IMR-90 (cell line): ENCODE data around the gene IFNG-AS1. TPM values are rescaled to one million over a fixed set of nuclear protein-coding genes. Genes with fewer than 3 reads are reported as not detected.

Source experiments
- ATAC-seq: fragments of 200-7000 bp; cut with Tn5 transposase; 2 replicates; pipeline ENCODE4 v1.9.1; 2020; ENCODE audit warnings: low read depth, mild to moderate bottlenecking, moderate library complexity
- BruUV-seq: library from RNA; stranded (reverse); fragments of 400-500 nt; replicated peaks from 2 replicates; lab custom pipeline; 2021; lab: Mats Ljungman, UMichigan
- CTCF ChIA-PET: fragments of 300-600 bp; formaldehyde crosslinking; extraction: SDS; loops from one replicate; lab custom pipeline; 2021; ENCODE audit warnings: antibody characterized with exemption; lab: Yijun Ruan, JAX
- POLR2A ChIA-PET: fragments of 300-600 bp; sonication (Branson Sonifier 250); formaldehyde crosslinking; loops from one replicate; lab custom pipeline; 2022; ENCODE audit warnings: antibody characterized with exemption; ENCODE audit not compliant: unreplicated experiment; lab: Charles Lee
- DNase-seq: peaks from one replicate; pipeline ENCODE4 v3.0.0; 2013
- H2AFZ ChIP-seq: replicated peaks from 2 replicates; pipeline ENCODE3; 2013; ENCODE audit warnings: low read length, mild to moderate bottlenecking; ENCODE audit not compliant: poor library complexity
- H2AK5ac ChIP-seq: 2 replicates; pipeline ENCODE4 v1.6.1; 2013; ENCODE audit warnings: low read depth, low read length, inconsistent platforms
- H2AK9ac ChIP-seq: replicated peaks from 2 replicates; pipeline ENCODE3; 2013; ENCODE audit warnings: mild to moderate bottlenecking, low read depth, low read length, moderate library complexity; ENCODE audit not compliant: poor library complexity
- H2BK120ac ChIP-seq: 2 replicates; pipeline ENCODE4 v1.6.1; 2013; ENCODE audit warnings: low read depth, low read length, inconsistent platforms
- H2BK15ac ChIP-seq: 3 replicates; pipeline ENCODE4 v1.6.1; 2013; ENCODE audit warnings: low read depth, low read length, inconsistent platforms
- H2BK20ac ChIP-seq: 2 replicates; pipeline ENCODE4 v1.6.1; 2013; ENCODE audit warnings: low read depth, mild to moderate bottlenecking, inconsistent platforms, low read length, moderate library complexity
- H2BK5ac ChIP-seq: 2 replicates; pipeline ENCODE4 v1.6.1; 2013; ENCODE audit warnings: mild to moderate bottlenecking, low read depth, low read length, inconsistent platforms; ENCODE audit not compliant: poor library complexity, severe bottlenecking
- H3K14ac ChIP-seq: replicated peaks from 2 replicates; pipeline ENCODE4 v1.6.1; 2013; ENCODE audit warnings: low read depth, low read length, inconsistent platforms
- H3K18ac ChIP-seq: 2 replicates; pipeline ENCODE4 v1.6.1; 2013; ENCODE audit warnings: low read depth, low read length, control low read depth
- H3K23ac ChIP-seq: 2 replicates; pipeline ENCODE4 v1.6.1; 2013; ENCODE audit warnings: low read depth, low read length, inconsistent platforms
- H3K27ac ChIP-seq: 2 replicates; pipeline ENCODE4 v1.5.1; 2013; ENCODE audit warnings: mild to moderate bottlenecking, control low read depth, low read length; ENCODE audit not compliant: insufficient read depth
- H3K27me3 ChIP-seq: 2 replicates; pipeline ENCODE4 v1.6.1; 2013; ENCODE audit warnings: low read length; ENCODE audit not compliant: control insufficient read depth, insufficient read depth
- H3K36me3 ChIP-seq: 2 replicates; pipeline ENCODE4 v1.6.1; 2013; ENCODE audit warnings: low read length, mixed read lengths; ENCODE audit not compliant: control insufficient read depth, insufficient read depth
- H3K4ac ChIP-seq: 2 replicates; pipeline ENCODE4 v1.6.1; 2013; ENCODE audit warnings: low read depth, low read length, inconsistent platforms
- H3K4me1 ChIP-seq: 2 replicates; pipeline ENCODE4 v1.6.1; 2013; ENCODE audit warnings: low read length, mixed read lengths; ENCODE audit not compliant: control insufficient read depth, insufficient read depth
- H3K4me2 ChIP-seq: 2 replicates; pipeline ENCODE4 v1.6.1; 2013; ENCODE audit warnings: low read depth, mild to moderate bottlenecking, control low read depth, low read length, moderate library complexity
- H3K4me3 ChIP-seq: 2 replicates; pipeline ENCODE4 v1.5.1; 2013; ENCODE audit warnings: low read depth, mild to moderate bottlenecking, control low read depth, low read length, moderate library complexity; ENCODE audit not compliant: insufficient read depth
- H3K56ac ChIP-seq: 2 replicates; pipeline ENCODE4 v1.6.1; 2013; ENCODE audit warnings: low read length, inconsistent platforms; ENCODE audit not compliant: insufficient read depth; ENCODE audit errors: extremely low read depth
- H3K79me1 ChIP-seq, 2 experiments: 2 replicates each; pipeline ENCODE4 v1.6.1; 2013; ENCODE audit warnings: low read length in 2 of 2, inconsistent platforms in 1 of 2, low read depth in 1 of 2
- H3K9ac ChIP-seq: 2 replicates; pipeline ENCODE4 v1.6.1; 2013; ENCODE audit warnings: low read depth, low read length, control low read depth
- H3K9me1 ChIP-seq: 2 replicates; pipeline ENCODE4 v1.6.1; 2013; ENCODE audit warnings: low read length, inconsistent platforms; ENCODE audit not compliant: insufficient read depth
- H3K9me3 ChIP-seq: 2 replicates; pipeline ENCODE4 v1.6.1; 2013; ENCODE audit warnings: low read length; ENCODE audit not compliant: control insufficient read depth, insufficient read depth
- H4K20me1 ChIP-seq: 2 replicates; pipeline ENCODE4 v1.6.1; 2013; ENCODE audit warnings: low read length, inconsistent platforms; ENCODE audit not compliant: insufficient read depth
- H4K5ac ChIP-seq: 2 replicates; pipeline ENCODE4 v1.6.1; 2013; ENCODE audit warnings: mild to moderate bottlenecking, low read depth, low read length, control low read depth
- H4K8ac ChIP-seq, 2 experiments: 2 replicates each; pipeline ENCODE4 v1.6.1; 2013; ENCODE audit warnings: low read depth in 2 of 2, low read length in 2 of 2, control low read depth in 1 of 2, inconsistent platforms in 1 of 2
- H4K91ac ChIP-seq: 2 replicates; pipeline ENCODE4 v1.6.1; 2013; ENCODE audit warnings: low read depth, low read length, inconsistent platforms; ENCODE audit not compliant: insufficient read depth
- BHLHE40 ChIP-seq: fragments of 150-350 bp; IDR thresholded peaks from 2 replicates; pipeline ENCODE4 v1.6.1; 2016; ENCODE audit warnings: mild to moderate bottlenecking, low read depth, low read length
- CEBPB ChIP-seq: IDR thresholded peaks from 2 replicates; pipeline ENCODE4 v1.6.1; 2012; ENCODE audit warnings: low read depth, low read length, improper control_type of control experiment
- FOS ChIP-seq: fragments of 150-350 bp; IDR thresholded peaks from 2 replicates; pipeline ENCODE4 v1.6.1; 2016; ENCODE audit warnings: low read depth, low read length
- MAFK ChIP-seq: IDR thresholded peaks from 2 replicates; pipeline ENCODE4 v1.6.1; 2012; ENCODE audit warnings: low read depth, low read length, improper control_type of control experiment
- MAZ ChIP-seq: IDR thresholded peaks from 2 replicates; pipeline ENCODE4 v1.6.1; 2012; ENCODE audit warnings: low read depth, mild to moderate bottlenecking, low read length, improper control_type of control experiment, moderate library complexity, borderline replicate concordance
- MXI1 ChIP-seq: IDR thresholded peaks from 2 replicates; pipeline ENCODE4 v1.6.1; 2012; ENCODE audit warnings: low read depth, mild to moderate bottlenecking, low read length, moderate library complexity, borderline replicate concordance
- POLR2A ChIP-seq: IDR thresholded peaks from 2 replicates; pipeline ENCODE4 v1.6.1; 2012; ENCODE audit warnings: mild to moderate bottlenecking, low read depth, low read length
- RAD21 ChIP-seq: IDR thresholded peaks from 2 replicates; pipeline ENCODE4 v1.6.1; 2012; ENCODE audit warnings: low read length, improper control_type of control experiment
- RCOR1 ChIP-seq: IDR thresholded peaks from 2 replicates; pipeline ENCODE4 v1.6.1; 2012; ENCODE audit warnings: mild to moderate bottlenecking, low read length, improper control_type of control experiment; ENCODE audit not compliant: insufficient replicate concordance
- RFX5 ChIP-seq: IDR thresholded peaks from 2 replicates; pipeline ENCODE4 v1.8.0; 2012; ENCODE audit warnings: low read depth, mild to moderate bottlenecking, low read length, moderate library complexity
- SMC3 ChIP-seq: fragments of 150-350 bp; IDR thresholded peaks from 2 replicates; pipeline ENCODE4 v1.6.1; 2016; ENCODE audit warnings: low read depth, mild to moderate bottlenecking, antibody characterized with exemption, low read length, moderate library complexity
- WGBS, 2 experiments: methylation state at CpG; one replicate each; pipeline versions ENCODE4 v1.1.5 to v1.1.7; 2013; ENCODE audit warnings: missing lambda C conversion rate in 2 of 2; ENCODE audit not compliant: insufficient read length in 1 of 2; ENCODE audit errors: extremely low coverage in 2 of 2; 5-methylcytosine and 5-hydroxymethylcytosine counted together
- dilution Hi-C: fragments of 300-500 bp; cut with HindIII; formaldehyde crosslinking; loops from one replicate; pipeline ENCODE4 v1.14.3; 2018; ENCODE audit warnings: low sequenced_read_pairs; ENCODE audit not compliant: unreplicated experiment
- in situ Hi-C: fragments of 300-500 bp; cut with MboI; formaldehyde crosslinking; loops from 3 replicates; pipeline ENCODE4 v1.14.3; 2019; ENCODE audit warnings: low sequenced_read_pairs, inconsistent platforms, mixed read lengths
- intact Hi-C: fragments of 100-400 bp; cut with micrococcal nuclease; formaldehyde crosslinking; loops from 2 replicates; pipeline ENCODE4 v1.10.0; 2022
- polyA plus RNA-seq, 3 experiments: library from polyadenylated mRNA; depleted of rRNA; stranded (reverse); fragments of >200 nt; gene quantifications; 2 replicates each; pipeline ENCODE4 v1.2.3, GENCODE V29; 2012; ENCODE audit warnings: low replicate concordance in 1 of 3
- total RNA-seq: library from RNA; depleted of rRNA; stranded (reverse); fragments of >200 nt; gene quantifications from 2 replicates; pipeline ENCODE4 v1.2.3, GENCODE V29; 2012
- TF ChIP-seq, protein P1 (sequence below): fragments of 150-350 bp; IDR thresholded peaks from 2 replicates; pipeline ENCODE4 v1.6.1; 2017; ENCODE audit warnings: mild to moderate bottlenecking, antibody characterized with exemption, low read length, low read depth
- TF ChIP-seq, protein P2 (sequence below): fragments of 150-350 bp; IDR thresholded peaks from 2 replicates; pipeline ENCODE4 v1.6.1; 2016; ENCODE audit warnings: low read depth, mild to moderate bottlenecking, low read length, moderate library complexity, borderline replicate concordance
- TF ChIP-seq, protein P3 (sequence below): conservative IDR thresholded peaks from 2 replicates; pipeline ENCODE4 v1.5.1; 2012; ENCODE audit warnings: mild to moderate bottlenecking, low read depth, low read length, improper control_type of control experiment

Gene IFNG-AS1
- total and polyA plus RNA-seq, 2 of the 4 experiments (the other 2 are of a cell fraction), result not detected

DNA sequence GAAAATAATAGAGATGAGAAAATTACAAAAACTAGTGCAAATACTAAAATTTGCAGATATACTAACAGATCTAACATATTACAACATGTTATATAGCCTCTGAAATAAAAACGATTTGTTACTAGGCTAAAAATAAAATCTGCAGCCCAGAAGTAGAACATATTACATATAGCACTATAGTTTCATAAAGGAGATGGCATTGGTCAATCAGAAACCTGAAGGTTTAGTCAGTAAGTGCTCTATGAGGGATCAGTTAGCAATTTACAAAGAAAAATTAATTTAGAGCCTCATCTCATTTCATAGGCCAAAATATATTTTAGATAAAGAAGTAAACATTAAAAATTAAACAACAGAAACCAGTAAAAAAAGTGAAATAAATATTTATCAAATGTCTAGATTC, 41.0 kb downstream of the IFNG-AS1 start:
- Histone ChIP-seq H2AK9ac (no peak overlapping the region), H2AK5ac (no peak overlapping the region), H2BK15ac (no peak overlapping the region), H3K4me1 (no peaks in the 10 kb centered on the region), H2AFZ (no peak overlapping the region), H4K91ac (no peak overlapping the region), H3K9ac (no peak overlapping the region), H3K18ac (no peak overlapping the region), H3K27ac (no peak overlapping the region), H4K8ac (no peak overlapping the region), H4K5ac (no peak overlapping the region), H3K14ac (no peak overlapping the region), H2BK20ac (no peak overlapping the region), H2BK120ac (no peak overlapping the region), H2BK5ac (no peak overlapping the region), H3K4me3 (no peak overlapping the region), H3K36me3 (no peaks in the 10 kb centered on the region), H3K27me3 (peaks cover 4% of the 10 kb centered on the region; the same call in 1 of the 2 replicates), H3K9me1 (no peaks in the 10 kb centered on the region), H4K20me1 (no peaks in the 10 kb centered on the region), H3K23ac (no peak overlapping the region), H3K4me2 (no peak overlapping the region), H3K9me3 (no peaks in the 10 kb centered on the region), H3K56ac (no peak overlapping the region), H3K4ac (no peak overlapping the region), H3K79me1 (no peaks in the 10 kb centered on the region)
- no TSS peak for BruUV-seq
- dilution Hi-C loops (no loop called here), intact Hi-C loops (no loop called here), in situ Hi-C loops (no loop called here)
- ATAC-seq, result no peak
- CTCF ChIA-PET, result no interaction called here
- DNase-seq, result no peak
- POLR2A ChIA-PET, result interaction anchor here (0.6 kb wide), 1 partner anchor 338 kb away, joined by 16 read pairs; no protein-coding TSS in a partner anchor
- TF ChIP-seq FOS, result no peak
- TF ChIP-seq, protein P1, sequence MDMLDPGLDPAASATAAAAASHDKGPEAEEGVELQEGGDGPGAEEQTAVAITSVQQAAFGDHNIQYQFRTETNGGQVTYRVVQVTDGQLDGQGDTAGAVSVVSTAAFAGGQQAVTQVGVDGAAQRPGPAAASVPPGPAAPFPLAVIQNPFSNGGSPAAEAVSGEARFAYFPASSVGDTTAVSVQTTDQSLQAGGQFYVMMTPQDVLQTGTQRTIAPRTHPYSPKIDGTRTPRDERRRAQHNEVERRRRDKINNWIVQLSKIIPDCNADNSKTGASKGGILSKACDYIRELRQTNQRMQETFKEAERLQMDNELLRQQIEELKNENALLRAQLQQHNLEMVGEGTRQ, result no peak
- no peak for TF ChIP-seq MXI1
- TF ChIP-seq POLR2A, result no peak
- TF ChIP-seq MAFK, result no peak
- no peak for TF ChIP-seq CEBPB
- no peak for TF ChIP-seq MAZ
- TF ChIP-seq, protein P2, sequence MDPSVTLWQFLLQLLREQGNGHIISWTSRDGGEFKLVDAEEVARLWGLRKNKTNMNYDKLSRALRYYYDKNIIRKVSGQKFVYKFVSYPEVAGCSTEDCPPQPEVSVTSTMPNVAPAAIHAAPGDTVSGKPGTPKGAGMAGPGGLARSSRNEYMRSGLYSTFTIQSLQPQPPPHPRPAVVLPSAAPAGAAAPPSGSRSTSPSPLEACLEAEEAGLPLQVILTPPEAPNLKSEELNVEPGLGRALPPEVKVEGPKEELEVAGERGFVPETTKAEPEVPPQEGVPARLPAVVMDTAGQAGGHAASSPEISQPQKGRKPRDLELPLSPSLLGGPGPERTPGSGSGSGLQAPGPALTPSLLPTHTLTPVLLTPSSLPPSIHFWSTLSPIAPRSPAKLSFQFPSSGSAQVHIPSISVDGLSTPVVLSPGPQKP, result no peak
- TF ChIP-seq, protein P3, sequence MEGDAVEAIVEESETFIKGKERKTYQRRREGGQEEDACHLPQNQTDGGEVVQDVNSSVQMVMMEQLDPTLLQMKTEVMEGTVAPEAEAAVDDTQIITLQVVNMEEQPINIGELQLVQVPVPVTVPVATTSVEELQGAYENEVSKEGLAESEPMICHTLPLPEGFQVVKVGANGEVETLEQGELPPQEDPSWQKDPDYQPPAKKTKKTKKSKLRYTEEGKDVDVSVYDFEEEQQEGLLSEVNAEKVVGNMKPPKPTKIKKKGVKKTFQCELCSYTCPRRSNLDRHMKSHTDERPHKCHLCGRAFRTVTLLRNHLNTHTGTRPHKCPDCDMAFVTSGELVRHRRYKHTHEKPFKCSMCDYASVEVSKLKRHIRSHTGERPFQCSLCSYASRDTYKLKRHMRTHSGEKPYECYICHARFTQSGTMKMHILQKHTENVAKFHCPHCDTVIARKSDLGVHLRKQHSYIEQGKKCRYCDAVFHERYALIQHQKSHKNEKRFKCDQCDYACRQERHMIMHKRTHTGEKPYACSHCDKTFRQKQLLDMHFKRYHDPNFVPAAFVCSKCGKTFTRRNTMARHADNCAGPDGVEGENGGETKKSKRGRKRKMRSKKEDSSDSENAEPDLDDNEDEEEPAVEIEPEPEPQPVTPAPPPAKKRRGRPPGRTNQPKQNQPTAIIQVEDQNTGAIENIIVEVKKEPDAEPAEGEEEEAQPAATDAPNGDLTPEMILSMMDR, result no peak
- TF ChIP-seq RAD21, result no peak
- no peak for TF ChIP-seq SMC3
- TF ChIP-seq BHLHE40, result no peak
- TF ChIP-seq RFX5, result no peak
- no peak for TF ChIP-seq RCOR1
- no CpG with 5 or more reads among the region's 1 CpG for WGBS, 2 experiments
